Measurements from ENCODE around the gene ARHGAP24. TPM values are rescaled to one million over a fixed set of nuclear protein-coding genes. Genes with fewer than 3 reads are reported as not detected.

Gene ARHGAP24
- total and polyA plus RNA-seq, 4 donors, result 10.0 to 79.4 (median 21.6) TPM

DNA sequence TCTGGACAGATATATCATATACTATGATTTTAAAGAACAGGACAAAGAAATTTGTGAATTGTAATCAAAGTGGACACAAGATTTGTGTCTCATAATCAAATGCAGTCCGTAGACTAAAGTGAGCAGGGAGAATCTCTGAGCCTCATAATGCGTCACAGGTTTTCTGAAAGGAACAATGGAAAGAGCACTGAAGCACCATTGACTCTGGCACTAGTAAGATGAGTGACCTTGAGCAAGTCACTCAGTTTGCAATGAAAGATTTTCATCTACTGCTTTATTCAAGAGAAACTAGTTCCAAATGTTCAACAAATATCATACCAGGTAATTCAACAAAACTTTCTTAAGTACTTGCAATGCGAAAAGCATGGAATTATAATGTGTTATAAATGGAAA is 569.6 kb downstream of the ARHGAP24 start:
- TF ChIP-seq CTCF (IDR thresholded peaks at IDR 0.05; ENCODE audit: control extremely low read depth, extremely low read depth), result no peak
- Histone ChIP-seq H3K9ac (ENCODE audit: insufficient read depth in 1 of 2, low read length in 2 of 2) (no peak overlapping the region), H3K9me3 (ENCODE audit: control insufficient read depth in 4 of 4, insufficient read depth in 3 of 4, low read length in 3 of 4) (no peaks in the 10 kb centered on the region), H3K36me3 (ENCODE audit: control insufficient read depth in 4 of 4, insufficient read depth in 4 of 4, low read length in 4 of 4) (peaks cover 0 to 4% (median 0%) of the 10 kb centered on the region in 4 donors), H3K4me1 (ENCODE audit: control insufficient read depth in 5 of 5, insufficient read depth in 5 of 5, low read length in 5 of 5) (no peaks in the 10 kb centered on the region), H3K27ac (ENCODE audit: low read depth in 1 of 2, low read length in 1 of 2) (no peak overlapping the region), H3K27me3 (ENCODE audit: control insufficient read depth in 3 of 3, insufficient read depth in 3 of 3, low read length in 2 of 3) (no peaks in the 10 kb centered on the region), H3K4me3 (no peak overlapping the region)
- 68% methylated on average over 3 of the region's 3 CpGs for WGBS, 2 donors
- no peak for DNase-seq
- no peak for ATAC-seq (ENCODE audit: insufficient read depth, low FRiP score)

DNA sequence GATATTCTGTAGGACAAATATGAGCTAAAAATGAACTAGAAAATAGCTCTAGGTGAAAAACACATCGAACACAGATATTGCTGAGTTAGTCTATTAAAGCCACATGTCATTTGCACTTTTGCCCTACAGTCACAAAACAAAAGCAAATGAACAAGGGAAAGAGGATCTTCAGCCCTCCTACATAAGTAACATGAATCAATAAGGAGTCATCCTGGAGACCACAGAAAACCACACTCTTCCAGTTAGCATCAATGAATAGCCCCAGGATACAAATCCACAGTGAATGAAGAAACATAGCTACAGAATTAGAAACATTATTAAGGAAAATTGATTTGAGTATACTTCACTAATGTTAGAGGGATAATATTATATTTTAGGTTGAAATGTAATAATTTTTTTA is 573.5 kb downstream of the ARHGAP24 start:
- Histone ChIP-seq H3K4me3 (no peak overlapping the region), H3K9me3 (ENCODE audit: control insufficient read depth in 4 of 4, insufficient read depth in 3 of 4, low read length in 3 of 4) (no peaks in the 10 kb centered on the region), H3K9ac (ENCODE audit: insufficient read depth in 1 of 2, low read length in 2 of 2) (no peak overlapping the region), H3K36me3 (ENCODE audit: control insufficient read depth in 4 of 4, insufficient read depth in 4 of 4, low read length in 4 of 4) (peaks cover 0 to 2% (median 0%) of the 10 kb centered on the region in 4 donors), H3K4me1 (ENCODE audit: control insufficient read depth in 5 of 5, insufficient read depth in 5 of 5, low read length in 5 of 5) (no peaks in the 10 kb centered on the region), H3K27me3 (ENCODE audit: control insufficient read depth in 3 of 3, insufficient read depth in 3 of 3, low read length in 2 of 3) (no peaks in the 10 kb centered on the region), H3K27ac (ENCODE audit: low read depth in 1 of 2, low read length in 1 of 2) (no peak overlapping the region)
- no peak for TF ChIP-seq CTCF (IDR thresholded peaks at IDR 0.05; ENCODE audit: control extremely low read depth, extremely low read depth)
- WGBS, 2 donors, result 83 to 89% methylated on average over 1 of the region's 1 CpG
- no peak for DNase-seq
- no peak for ATAC-seq (ENCODE audit: insufficient read depth, low FRiP score)

- TF ChIP-seq CTCF (IDR thresholded peaks at IDR 0.05; ENCODE audit: control extremely low read depth, extremely low read depth), result no peak
- no peaks in the 10 kb centered on the region for H3K4me1 ChIP-seq (ENCODE audit: control insufficient read depth in 5 of 5, insufficient read depth in 5 of 5, low read length in 5 of 5)
- H3K27ac ChIP-seq (ENCODE audit: low read depth in 1 of 2, low read length in 1 of 2), result no peak overlapping the region
- no peak overlapping the region for H3K4me3 ChIP-seq
- no peaks in the 10 kb centered on the region for H3K27me3 ChIP-seq (ENCODE audit: control insufficient read depth in 3 of 3, insufficient read depth in 3 of 3, low read length in 2 of 3)
- DNase-seq, result no peak
- WGBS, 2 donors, result 94 to 98% methylated on average over 1 of the region's 1 CpG
- ATAC-seq (ENCODE audit: insufficient read depth, low FRiP score), result no peak
- H3K9me3 ChIP-seq (ENCODE audit: control insufficient read depth in 4 of 4, insufficient read depth in 3 of 4, low read length in 3 of 4), result no peaks in the 10 kb centered on the region
- peaks cover 0 to 2% (median 0%) of the 10 kb centered on the region in 4 donors for H3K36me3 ChIP-seq (ENCODE audit: control insufficient read depth in 4 of 4, insufficient read depth in 4 of 4, low read length in 4 of 4)
- no peak overlapping the region for H3K9ac ChIP-seq (ENCODE audit: insufficient read depth in 1 of 2, low read length in 2 of 2)
These were observed 575.5 kb downstream of the ARHGAP24 start for GRCh38 chr4:86050496-86050895.

Small RNA genes lying within 50 kb of the gene (small RNA-seq; reads per million reads assigned to genes)
- gene MIR4451 (ENCODE audit: low replicate concordance), result not detected

Data from lung (tissue), 13 donors.